HS-5 (cell line): Measurements from ENCODE around the gene C1orf210.

Experiments used
- DNase-seq: peaks from one replicate; pipeline ENCODE4 v3.0.0-alpha.2; 2012; ENCODE audit warnings: low read depth

The C1orf210 gene

DNA sequence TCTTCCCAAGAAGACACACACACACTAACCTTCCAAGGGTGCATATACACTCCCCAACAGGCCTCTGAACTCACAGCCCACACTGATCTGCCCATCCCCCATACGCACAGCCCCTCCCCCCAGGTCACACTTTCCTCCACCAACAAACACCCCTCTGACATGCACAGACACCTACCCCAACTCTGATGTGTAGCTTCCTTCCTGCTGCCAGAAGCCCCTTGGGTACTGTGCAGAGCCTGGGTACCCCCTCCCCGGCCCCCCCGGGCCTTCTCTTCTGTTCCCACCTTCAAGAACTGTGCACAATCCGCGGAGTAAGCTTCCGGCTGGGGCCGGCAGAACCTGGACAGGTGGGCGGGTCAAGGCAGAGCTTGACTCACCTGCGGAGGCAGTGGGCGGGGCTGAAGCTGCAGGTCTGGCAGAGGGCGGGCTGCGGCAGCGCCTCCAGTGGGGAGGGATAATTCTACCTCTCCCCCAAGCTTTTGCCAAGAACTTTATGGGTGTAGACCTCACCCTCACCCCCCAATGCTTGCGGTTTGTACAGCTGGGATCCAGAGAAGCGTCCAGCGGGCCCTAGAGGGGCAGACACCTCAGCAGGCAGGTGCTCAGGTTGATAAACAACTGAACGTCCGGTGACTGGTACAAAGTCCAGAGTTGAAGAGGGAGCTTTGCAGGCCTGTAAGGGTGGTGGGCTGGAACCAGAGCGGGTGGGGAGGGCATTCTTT is at the start of gene C1orf210:
TSS of gene C1orf210 (minus strand) at position 313 of the 722 bp plus-strand sequence. CDS start 2,311 bp downstream, outside the sequence.
- no peak for DNase-seq

DNA sequence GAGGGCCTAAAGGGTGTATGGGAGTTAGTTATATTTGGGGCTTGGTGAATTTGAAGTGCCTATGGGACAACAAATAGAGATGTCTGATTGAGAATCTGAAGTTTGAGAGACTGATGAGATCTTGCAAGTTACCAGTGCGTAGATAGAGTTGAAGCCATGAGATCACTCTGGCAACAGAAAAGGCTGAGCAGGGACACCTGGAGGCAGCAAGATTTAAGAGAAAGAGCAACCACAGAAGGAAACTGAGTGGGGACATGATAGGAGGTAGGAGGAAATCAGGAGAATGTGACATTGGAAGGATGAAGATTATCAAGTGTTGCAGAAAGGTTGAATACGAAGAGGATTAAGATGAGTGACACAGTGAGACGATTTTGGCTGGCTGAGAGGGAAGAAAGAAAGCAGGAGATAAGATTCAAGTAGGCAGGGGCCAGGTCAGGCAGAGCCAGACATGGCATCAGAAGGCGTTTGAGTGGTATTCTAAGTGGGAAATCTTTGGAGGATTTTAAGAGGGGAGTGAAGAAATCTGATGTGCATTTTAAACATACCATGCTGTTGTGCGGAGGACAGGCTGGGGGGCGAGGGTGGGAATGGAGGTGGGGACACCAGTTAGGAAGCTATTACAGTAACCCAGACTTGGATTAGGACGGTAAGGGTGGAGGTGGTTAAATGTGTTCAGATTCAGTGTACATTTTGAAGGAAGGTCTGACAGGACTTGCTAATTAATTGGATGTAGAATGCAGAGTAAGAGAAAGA is 49.2 kb upstream of the C1orf210 start:
- DNase-seq, result no peak

DNA sequence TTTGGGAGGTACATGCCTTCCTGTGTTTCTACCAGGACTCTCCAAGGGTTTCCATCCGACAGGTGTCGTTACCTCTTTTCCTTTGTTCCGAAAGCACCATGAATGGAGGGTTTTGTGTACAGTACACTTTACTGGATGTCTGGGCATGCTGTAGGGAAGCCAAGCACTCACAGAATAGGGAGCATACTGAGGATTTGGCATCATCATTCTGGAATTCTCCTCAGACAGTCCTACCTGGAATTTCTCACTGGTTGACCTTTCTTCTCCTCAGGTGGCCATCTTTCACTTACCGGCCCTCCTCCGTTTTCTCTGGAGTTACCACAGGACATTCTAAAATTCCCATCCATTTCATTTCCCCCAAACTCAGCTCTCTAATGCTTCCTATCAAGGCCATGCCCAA is 46.3 kb upstream of the C1orf210 start:
- DNase-seq, result no peak

DNA sequence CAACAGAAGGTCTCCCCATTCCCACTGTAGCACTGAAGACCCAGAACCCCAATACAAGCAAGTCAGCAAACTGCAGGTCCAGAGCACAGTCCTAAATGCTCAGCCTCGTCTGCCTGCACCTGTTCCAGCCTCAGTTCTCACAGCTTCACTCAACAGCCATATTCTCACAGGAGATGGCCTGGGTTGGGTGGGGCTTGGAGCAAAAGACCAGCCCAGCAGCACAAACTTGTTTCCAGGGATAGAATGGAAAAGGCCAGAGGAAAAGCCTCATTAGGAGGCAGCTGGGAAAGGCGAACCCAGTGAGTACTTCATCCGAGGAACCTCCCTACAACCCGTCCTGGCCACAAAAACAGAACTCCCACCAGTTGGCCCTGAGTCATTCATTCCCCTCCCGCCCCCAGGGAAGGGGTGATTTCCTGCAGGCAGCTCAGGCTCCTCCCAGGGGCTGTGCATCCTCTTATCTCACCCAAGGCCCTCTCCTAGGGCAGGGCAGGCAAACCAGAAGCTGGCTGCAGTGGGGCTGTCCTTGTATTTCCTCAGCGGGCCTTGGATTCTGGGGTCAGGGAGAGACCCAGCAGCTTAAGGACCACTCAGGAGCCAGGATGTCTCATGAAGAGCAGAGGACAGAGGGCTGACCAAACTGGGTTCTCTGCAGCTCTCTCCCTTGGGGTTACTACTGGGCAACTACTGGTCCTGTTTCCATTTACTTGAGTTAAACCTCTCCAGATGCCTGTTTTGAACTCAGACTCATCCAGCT is 44.8 kb upstream of the C1orf210 start:
- peak; percentile 58 for DNase-seq

DNA sequence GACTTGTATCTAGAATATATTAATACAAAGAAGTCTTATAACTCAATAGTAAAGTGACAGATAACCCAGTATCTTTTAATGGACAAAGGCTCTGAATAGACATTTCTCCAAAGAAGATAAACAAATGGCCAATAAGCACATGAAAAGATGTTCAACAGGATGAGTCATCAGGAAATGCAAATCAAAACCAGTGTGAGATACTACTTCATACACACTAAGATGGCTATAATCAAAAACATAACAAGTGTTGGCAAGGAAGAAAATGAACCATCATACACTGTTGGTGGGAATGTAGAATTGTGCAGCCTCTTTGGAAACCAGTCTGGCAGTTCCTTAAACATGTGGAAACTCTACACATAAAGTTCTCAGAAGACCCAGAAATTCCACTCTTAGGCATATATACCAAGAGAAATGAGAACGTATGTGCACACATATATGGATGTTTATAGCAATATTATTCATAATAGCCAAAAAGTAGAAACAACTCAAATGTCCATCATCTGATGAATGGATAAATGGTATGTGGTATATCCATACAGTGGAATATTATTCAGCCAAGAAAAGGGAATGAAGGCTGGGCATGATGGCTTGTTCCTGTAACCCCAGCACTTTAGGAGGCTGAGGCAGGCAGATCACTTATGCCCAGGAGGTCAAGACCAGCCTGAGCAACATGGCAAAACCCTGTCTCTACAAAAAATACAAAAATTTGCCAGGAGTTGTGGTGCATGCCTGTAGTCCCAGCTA is 42.3 kb upstream of the C1orf210 start:
- peak; percentile 20 for DNase-seq

DNA sequence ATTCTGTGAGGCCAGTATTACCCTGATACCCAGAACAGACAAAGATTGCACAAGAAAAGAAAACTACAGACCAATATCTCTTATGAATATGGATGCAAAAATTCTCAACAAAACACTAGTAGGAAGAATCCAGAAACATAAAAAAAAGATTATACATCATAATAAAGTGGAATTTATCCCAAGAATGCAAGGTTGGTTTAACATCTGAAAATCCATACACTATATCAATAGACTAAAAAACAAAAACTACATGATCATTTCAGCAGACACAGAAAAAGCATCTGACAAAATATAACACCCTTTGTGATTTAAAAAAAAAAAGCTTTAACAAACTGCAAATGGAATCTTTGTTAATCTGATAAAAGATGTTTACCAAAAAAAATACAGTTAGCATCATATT is 40.0 kb upstream of the C1orf210 start:
- DNase-seq, result no peak

DNA sequence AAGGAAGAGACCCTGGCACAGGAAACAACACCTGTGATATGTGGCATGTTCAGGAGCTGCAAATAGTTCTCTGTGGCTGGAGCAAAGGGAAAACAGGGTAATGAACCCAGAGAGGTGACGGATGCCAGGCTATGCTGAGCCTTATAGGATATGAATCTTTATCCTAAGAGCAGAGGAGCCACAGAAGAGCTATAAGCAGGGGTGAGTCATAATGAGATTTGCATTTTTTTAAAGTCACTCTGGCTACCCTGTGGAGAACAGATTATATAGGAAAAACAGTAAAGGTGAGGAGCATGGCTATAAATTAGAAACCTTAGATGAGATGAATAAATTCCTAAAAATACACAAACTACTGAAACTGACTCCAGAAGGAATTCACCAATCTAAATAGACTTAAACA is 39.4 kb upstream of the C1orf210 start:
- no peak for DNase-seq

DNA sequence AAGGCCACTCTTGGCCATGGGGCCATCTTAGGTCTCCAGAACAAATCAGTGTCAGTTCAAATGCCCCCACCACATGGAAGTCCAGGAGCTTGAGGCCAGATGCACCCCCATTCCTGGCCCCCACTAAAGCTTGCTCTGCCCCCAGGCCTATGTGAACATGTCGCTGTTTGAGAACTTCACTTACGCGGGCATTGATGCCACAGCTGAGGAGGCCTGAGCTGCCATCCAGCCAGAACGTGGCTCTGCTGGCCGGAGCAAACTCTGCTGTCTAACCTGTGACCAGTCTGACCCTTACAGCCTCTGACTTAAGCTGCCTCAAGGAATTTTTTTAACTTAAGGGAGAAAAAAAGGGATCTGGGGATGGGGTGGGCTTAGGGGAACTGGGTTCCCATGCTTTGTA is 37.1 kb upstream of the C1orf210 start:
- DNase-seq, result no peak

DNA sequence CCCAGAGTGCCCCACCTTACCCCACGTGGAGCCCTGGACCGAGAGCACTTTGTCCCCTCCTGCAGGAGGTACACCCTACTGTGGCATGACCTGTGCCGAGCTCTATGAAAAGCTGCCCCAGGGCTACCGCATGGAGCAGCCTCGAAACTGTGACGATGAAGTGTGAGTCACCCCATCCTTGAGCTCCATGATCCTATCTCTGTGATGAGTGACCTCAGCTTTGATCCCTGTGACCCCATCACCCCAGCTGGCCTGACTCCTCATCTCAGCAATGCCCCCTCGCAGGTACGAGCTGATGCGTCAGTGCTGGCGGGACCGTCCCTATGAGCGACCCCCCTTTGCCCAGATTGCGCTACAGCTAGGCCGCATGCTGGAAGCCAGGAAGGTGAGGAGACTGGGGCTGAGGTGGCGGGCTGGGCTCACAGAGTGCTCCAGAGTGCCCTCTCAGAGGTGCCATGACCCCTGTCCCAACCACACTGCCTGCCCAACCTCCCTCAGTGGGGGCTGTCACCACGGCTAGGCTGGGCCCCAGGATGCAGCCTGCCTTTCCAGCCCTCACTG is 36.0 kb upstream of the C1orf210 start:
- DNase-seq, result no peak

DNA sequence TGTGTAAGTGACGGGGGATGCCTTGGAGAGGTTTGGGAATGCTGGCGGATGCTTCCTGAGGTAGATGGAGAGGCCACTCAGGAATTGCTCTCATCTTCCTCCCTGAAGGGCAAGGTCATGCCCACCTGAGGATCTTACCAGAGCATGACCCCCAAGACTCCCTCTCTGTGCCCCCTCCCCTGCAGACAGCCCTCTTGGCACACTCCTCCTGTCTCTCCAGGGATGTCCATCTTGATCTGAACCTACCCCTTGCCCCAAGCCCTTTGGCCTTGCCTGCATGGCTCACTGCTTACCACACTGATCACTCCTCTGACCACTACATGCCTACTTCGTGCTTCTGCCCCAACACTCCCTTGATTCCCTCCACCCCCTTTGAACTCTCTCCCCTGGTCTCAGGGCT is 34.4 kb upstream of the C1orf210 start:
- DNase-seq, result no peak

DNA sequence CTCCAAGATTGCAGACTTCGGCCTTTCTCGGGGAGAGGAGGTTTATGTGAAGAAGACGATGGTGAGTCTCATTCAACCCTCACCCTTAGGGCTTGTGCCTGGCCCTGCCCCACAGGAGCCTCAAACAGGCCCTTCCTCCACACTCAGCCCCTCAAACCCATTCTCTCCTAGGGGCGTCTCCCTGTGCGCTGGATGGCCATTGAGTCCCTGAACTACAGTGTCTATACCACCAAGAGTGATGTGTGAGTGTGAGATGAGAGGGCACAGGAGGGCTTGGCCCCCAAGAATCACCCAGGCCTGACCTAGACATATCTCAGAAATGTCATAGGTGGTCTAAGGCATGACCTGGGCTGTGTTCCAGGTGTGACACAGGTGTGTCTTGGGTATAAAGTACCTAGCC is 33.9 kb upstream of the C1orf210 start:
- no peak for DNase-seq

DNA sequence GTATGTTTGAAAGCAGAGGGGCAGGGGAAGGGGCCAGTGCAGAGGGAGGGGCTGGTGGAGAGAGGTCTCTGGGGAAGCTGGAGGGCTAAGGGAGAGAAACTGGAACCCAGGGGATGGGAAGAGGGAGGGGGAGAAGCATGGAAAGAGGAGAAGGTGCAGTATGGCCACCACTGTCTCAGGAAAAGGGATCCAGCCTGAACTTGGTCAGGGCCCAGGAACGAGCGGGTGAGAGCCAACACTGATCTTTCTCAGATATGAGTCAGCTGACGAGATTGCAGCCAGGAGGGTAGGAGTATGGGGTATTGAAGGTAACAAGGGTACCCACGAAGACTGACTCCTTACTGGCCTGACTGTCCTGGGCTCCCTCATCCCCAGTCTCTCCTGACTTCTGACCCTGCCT is 33.5 kb upstream of the C1orf210 start:
- DNase-seq, result no peak

DNA sequence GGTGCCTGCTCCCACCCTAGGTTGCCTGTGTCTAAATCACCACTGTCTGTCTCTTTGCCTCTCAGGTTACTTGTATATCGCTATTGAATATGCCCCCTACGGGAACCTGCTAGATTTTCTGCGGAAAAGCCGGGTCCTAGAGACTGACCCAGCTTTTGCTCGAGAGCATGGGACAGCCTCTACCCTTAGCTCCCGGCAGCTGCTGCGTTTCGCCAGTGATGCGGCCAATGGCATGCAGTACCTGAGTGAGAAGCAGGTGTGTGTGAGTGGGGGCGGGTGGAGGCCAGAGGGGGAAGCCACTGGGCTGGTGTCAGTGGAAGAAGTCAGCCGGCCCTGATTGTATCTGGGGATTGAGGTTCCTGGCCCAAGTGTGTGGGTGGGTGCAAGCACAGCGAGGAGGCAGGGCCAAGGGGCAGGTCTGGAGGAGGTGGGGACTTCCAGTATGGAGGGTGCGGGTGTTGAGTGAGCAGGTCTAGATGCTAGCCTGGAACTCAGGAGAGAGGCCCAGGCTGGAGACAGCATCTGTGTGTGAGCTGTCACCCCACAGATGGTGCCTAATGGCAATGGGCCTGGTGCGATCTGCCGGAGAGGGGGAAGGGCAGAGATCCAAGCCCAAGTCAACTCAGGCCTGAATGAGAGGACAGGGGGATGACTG is 32.6 kb upstream of the C1orf210 start:
- DNase-seq, result no peak

DNA sequence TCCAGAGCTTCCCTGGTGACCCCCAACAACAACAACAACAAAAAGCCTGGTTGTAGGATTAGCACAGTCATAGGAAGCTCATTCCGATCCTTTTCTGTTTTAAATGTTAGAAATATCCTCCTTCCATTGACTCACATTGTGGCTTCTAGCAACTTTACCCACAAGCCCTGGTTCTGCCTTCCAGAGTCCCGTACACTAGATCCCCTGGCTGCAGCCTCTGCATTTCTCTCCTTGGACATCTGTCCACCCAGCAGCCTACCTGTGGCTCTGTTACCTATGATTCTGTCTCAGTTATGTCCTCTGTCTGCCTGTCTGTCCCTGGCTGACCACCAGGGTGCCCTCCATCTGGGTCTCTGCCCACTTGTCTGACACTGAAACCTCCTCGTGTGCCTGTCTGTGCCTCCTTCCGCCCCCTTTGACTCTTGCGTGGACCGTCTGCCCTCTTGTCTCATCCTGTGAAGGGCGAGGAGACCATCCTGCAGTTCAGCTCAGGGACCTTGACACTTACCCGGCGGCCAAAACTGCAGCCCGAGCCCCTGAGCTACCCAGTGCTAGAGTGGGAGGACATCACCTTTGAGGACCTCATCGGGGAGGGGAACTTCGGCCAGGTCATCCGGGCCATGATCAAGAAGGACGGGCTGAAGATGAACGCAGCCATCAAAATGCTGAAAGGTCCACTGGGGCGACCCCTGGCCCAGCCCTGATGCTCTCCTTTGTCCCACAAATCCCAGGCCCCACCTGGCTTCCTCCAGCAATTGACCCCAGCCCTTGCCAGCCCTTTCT is 31.5 kb upstream of the C1orf210 start:
- no peak for DNase-seq

DNA sequence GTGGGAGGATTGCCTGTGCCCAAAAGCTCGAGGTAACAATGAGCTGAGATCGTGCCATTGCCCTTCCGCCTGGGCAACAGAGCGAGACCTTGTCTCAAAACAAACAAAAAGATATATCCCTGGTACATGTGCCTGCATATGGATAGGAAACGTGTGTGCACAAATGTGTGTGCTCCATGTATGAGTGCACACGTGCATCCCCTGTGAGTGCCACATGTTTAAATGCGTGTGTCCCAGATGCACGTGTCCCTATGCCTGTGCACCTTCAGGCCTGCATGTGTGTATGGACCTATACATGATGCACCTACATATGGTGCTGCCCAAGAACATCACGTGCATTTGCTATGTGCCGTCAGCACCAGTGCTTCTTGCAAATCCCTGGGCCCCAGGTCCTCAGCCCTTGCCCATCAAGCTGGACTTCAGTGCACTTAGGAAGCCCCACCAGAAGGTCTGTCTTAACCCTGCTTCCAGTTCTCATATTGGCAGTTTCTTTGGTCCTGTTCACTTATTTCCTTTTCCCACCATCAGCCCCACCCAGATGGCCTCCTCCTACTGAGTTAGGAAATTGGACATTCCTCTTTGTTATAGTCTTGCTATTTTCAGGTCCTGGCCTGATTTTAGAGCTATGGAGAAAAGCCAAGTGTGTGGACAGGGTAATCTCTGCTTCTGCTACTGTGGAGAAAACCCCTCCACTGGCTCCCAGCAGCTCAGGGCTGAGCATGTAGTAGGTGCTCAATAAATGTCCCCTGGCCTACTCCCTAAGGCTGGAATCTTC is 30.8 kb upstream of the C1orf210 start:
- no peak for DNase-seq

DNA sequence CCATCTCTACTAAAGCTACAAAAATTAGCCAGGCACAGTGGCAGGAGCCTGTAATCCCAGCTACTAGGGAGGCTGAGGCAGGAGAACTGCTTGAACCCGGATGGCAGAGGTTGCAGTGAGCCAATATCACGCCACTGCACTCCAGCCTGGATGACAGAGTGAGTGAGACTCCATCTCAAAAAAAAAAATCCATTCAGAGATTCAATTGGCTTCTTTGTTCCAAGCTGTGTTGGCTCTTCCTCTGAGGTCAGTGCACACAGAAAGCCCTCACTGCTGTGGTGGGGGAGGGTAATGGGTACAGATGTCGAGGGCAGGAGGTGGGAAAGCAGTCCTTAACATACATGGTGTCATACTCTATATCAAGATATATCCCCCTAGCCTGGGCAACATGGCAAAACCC is 30.1 kb upstream of the C1orf210 start:
- DNase-seq, result no peak

DNA sequence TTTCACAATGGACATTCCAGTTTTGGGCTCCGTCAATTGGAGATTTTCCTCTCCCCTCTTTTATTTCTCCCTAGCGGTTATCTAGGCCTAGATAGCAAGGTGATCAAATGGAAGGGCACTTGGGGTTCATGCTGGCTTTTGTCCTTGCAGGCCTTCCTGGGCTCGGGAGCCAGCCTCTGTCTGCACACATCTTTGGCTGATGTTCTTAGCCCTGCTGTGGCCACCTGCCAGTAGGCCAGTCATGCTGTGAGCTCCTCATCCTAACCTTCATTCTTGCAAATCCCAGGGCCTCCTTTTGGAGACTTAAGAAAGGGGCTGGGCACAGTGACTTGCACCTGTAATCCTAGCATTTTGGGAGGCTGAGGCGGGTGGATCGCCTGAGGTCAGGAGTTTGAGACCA is 28.9 kb upstream of the C1orf210 start:
- DNase-seq, result no peak

DNA sequence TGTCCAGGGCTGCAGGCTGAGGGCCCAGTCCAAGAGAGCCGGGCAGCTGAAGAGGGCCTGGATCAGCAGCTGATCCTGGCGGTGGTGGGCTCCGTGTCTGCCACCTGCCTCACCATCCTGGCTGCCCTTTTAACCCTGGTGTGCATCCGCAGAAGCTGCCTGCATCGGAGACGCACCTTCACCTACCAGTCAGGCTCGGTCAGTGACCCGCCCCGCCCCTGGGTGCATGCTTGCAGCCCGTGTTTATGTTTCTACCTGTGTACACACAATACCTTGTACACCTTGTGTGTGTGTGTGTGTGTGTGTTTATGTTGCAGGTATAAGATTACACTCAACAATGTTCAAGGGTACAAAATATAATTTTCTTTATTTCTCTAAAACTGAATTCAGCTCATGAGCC is 28.4 kb upstream of the C1orf210 start:
- no peak for DNase-seq

DNA sequence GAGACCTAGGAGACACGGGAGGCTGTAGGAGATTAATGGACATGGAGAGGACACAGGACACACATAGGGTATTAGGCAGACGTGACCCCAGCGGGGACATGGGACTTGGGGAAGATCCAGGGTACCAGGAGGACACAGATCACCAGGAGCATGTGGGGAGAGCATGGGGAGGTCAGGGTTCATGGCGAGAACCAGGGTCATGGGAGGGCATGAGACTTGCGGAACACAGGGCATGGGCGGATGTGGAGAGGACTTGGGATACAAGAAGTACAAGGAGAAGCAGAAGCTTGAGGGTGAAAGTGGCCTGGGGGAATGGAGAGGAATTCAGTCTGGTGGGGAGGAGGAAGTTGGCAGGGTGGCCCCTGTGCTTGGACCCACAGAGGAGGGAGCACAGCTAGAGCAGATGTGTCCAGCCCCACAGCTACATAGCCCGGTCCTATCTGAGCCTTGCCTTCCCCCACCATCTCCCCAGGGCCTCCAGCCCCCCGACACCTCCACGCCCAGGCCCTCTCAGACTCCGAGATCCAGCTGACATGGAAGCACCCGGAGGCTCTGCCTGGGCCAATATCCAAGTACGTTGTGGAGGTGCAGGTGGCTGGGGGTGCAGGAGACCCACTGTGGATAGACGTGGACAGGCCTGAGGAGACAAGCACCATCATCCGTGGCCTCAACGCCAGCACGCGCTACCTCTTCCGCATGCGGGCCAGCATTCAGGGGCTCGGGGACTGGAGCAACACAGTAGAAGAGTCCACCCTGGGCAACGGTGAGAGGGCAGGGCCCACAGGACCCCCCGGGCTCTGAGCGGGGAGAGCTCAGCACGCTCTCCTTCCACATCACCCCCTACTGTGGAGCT is 27.5 kb upstream of the C1orf210 start:
- no peak for DNase-seq
